ENCODE data around the gene PNLIP.

The PNLIP gene

GRCh38 chr10:116602648-116603400 lies 57.1 kb downstream of the PNLIP start:
- no peak for TF ChIP-seq EZH2phosphoT487 (conservative IDR thresholded peaks at IDR 0.05; ENCODE audit: low read length)
- TF ChIP-seq CTCF (IDR thresholded peaks at IDR 0.05; ENCODE audit: insufficient read depth, low read length, poor library complexity, severe bottlenecking) = no peak
- no peak overlapping the region for H2AFZ ChIP-seq (ENCODE audit: low read depth, low read length, severe bottlenecking)
- H3K36me3 ChIP-seq (ENCODE audit: low read length) = no peaks in the 10 kb centered on the region
- no peaks in the 10 kb centered on the region for H3F3A ChIP-seq (ENCODE audit: insufficient read depth)
- no peaks in the 10 kb centered on the region for H3K79me2 ChIP-seq (ENCODE audit: insufficient read depth, low read length)
- no peak overlapping the region for H3K27ac ChIP-seq (ENCODE audit: low read depth, low read length)
- H3K9me3 ChIP-seq (ENCODE audit: insufficient read depth, low read length) = no peaks in the 10 kb centered on the region
- H3K27me3 ChIP-seq (ENCODE audit: low read length) = no peaks in the 10 kb centered on the region
- H3K9ac ChIP-seq (ENCODE audit: low read length) = no peak overlapping the region
- H3K4me3 ChIP-seq (ENCODE audit: insufficient read depth, low read length, poor library complexity, severe bottlenecking) = no peak overlapping the region
- H4K20me1 ChIP-seq (ENCODE audit: low read depth, low read length) = no peaks in the 10 kb centered on the region
- H3K9me2 ChIP-seq (replicated peaks; ENCODE audit: insufficient read depth, low read length) = no peaks in the 10 kb centered on the region
- H3K4me2 ChIP-seq (ENCODE audit: low read depth, low read length, poor library complexity, severe bottlenecking) = no peak overlapping the region

- H3K4me2 ChIP-seq (ENCODE audit: low read depth, low read length, poor library complexity, severe bottlenecking) = no peak overlapping the region
- H3F3A ChIP-seq (ENCODE audit: insufficient read depth) = no peaks in the 10 kb centered on the region
- H3K9me3 ChIP-seq (ENCODE audit: insufficient read depth, low read length) = no peaks in the 10 kb centered on the region
Observed at GRCh38 chr10:116606061-116606483, 60.3 kb downstream of the PNLIP start.

GRCh38 chr10:116607336-116607735 lies 61.6 kb downstream of the PNLIP start:
- H3F3A ChIP-seq (ENCODE audit: insufficient read depth) = no peaks in the 10 kb centered on the region
- H3K9ac ChIP-seq (ENCODE audit: low read length) = no peak overlapping the region
- H3K36me3 ChIP-seq (ENCODE audit: low read length) = no peaks in the 10 kb centered on the region
- H3K9me2 ChIP-seq (replicated peaks; ENCODE audit: insufficient read depth, low read length) = no peaks in the 10 kb centered on the region
- H4K20me1 ChIP-seq (ENCODE audit: low read depth, low read length) = no peaks in the 10 kb centered on the region
- no peak overlapping the region for H3K4me3 ChIP-seq (ENCODE audit: insufficient read depth, low read length, poor library complexity, severe bottlenecking)
- TF ChIP-seq EZH2phosphoT487 (conservative IDR thresholded peaks at IDR 0.05; ENCODE audit: low read length) (no peak), CTCF (IDR thresholded peaks at IDR 0.05; ENCODE audit: insufficient read depth, low read length, poor library complexity, severe bottlenecking) (no peak)
- H2AFZ ChIP-seq (ENCODE audit: low read depth, low read length, severe bottlenecking) = no peak overlapping the region
- no peaks in the 10 kb centered on the region for H3K79me2 ChIP-seq (ENCODE audit: insufficient read depth, low read length)
- H3K27me3 ChIP-seq (ENCODE audit: low read length) = no peaks in the 10 kb centered on the region
- H3K9me3 ChIP-seq (ENCODE audit: insufficient read depth, low read length) = no peaks in the 10 kb centered on the region
- H3K27ac ChIP-seq (ENCODE audit: low read depth, low read length) = no peak overlapping the region
- H3K4me2 ChIP-seq (ENCODE audit: low read depth, low read length, poor library complexity, severe bottlenecking) = no peak overlapping the region

More at GRCh38 chr10:116606061-116606483, 60.3 kb downstream of the PNLIP start:
- Histone ChIP-seq H3K27ac (ENCODE audit: low read depth, low read length) (no peak overlapping the region), H3K4me3 (ENCODE audit: insufficient read depth, low read length, poor library complexity, severe bottlenecking) (no peak overlapping the region), H4K20me1 (ENCODE audit: low read depth, low read length) (no peaks in the 10 kb centered on the region), H3K9ac (ENCODE audit: low read length) (no peak overlapping the region), H3K9me2 (replicated peaks; ENCODE audit: insufficient read depth, low read length) (no peaks in the 10 kb centered on the region), H3K27me3 (ENCODE audit: low read length) (no peaks in the 10 kb centered on the region), H2AFZ (ENCODE audit: low read depth, low read length, severe bottlenecking) (no peak overlapping the region), H3K79me2 (ENCODE audit: insufficient read depth, low read length) (no peaks in the 10 kb centered on the region), H3K36me3 (ENCODE audit: low read length) (no peaks in the 10 kb centered on the region)
- no peak for TF ChIP-seq CTCF (IDR thresholded peaks at IDR 0.05; ENCODE audit: insufficient read depth, low read length, poor library complexity, severe bottlenecking)

All from SU-DHL-6 (cell line).